Measurements from ENCODE around the gene INTS4.
"Not testable (repeated sequence)": the region's sequence is repeated elsewhere in the genome, so short reads cannot be mapped to it uniquely, and the experiment has no call there.

The INTS4 gene

DNA sequence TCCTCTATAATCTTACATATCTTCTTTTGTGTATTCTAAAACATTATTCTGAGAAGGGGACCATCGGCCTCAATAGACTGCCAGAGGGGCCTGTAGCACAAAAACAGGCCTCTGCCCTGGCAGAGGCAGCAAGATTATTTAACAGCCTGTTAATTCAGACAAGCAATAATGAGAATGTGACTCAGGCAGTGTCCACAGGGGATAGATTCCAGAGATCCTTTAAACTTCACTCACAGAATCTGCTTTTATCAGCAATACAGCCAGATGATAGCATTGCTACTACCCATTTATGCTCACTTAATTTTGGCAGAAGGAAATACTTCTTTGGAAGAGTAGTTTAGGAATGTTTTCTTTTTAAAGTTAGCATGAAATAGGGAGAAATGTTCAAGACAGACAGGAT lies 128.7 kb downstream of the INTS4 start:
- Histone ChIP-seq H3K4me1 (ENCODE audit: control insufficient read depth in 1 of 2, insufficient read depth in 1 of 2, low read depth in 1 of 2, low read length in 1 of 2) (no peaks in the 10 kb centered on the region), H3K27me3 (no peaks in the 10 kb centered on the region), H3K9me3 (no peaks in the 10 kb centered on the region), H3K27ac (no peak overlapping the region), H3K4me3 (ENCODE audit: low read depth in 1 of 2, low read length in 1 of 2) (no peak overlapping the region), H3K36me3 (peaks cover 4% of the 10 kb centered on the region)
- TF ChIP-seq, protein P1, sequence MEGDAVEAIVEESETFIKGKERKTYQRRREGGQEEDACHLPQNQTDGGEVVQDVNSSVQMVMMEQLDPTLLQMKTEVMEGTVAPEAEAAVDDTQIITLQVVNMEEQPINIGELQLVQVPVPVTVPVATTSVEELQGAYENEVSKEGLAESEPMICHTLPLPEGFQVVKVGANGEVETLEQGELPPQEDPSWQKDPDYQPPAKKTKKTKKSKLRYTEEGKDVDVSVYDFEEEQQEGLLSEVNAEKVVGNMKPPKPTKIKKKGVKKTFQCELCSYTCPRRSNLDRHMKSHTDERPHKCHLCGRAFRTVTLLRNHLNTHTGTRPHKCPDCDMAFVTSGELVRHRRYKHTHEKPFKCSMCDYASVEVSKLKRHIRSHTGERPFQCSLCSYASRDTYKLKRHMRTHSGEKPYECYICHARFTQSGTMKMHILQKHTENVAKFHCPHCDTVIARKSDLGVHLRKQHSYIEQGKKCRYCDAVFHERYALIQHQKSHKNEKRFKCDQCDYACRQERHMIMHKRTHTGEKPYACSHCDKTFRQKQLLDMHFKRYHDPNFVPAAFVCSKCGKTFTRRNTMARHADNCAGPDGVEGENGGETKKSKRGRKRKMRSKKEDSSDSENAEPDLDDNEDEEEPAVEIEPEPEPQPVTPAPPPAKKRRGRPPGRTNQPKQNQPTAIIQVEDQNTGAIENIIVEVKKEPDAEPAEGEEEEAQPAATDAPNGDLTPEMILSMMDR (IDR thresholded peaks at IDR 0.05) = no peak

DNA sequence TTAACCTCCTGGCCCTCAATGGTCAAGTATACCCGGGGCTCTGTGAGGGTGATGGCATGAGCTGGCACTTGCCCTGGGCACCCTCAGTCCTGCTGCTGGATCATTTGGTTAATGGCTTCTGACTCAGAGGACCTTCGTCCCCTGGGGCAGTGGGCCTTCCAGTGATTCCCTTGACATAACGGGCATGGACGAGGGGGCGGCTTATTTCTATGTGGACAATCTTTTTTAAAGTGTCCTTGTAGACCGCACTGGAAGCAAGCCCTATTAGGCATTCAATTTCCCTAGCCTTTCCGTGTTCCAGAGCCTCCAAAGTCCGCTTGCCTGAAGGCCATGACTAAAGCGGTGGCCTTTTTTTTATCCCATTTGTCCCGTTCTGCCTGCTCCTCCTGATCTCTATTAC lies 133.0 kb downstream of the INTS4 start:
- H3K9me3 ChIP-seq; H3K4me1 ChIP-seq (ENCODE audit: control insufficient read depth in 1 of 2, insufficient read depth in 1 of 2, low read depth in 1 of 2, low read length in 1 of 2); H3K27me3 ChIP-seq; H3K36me3 ChIP-seq; H3K27ac ChIP-seq; H3K4me3 ChIP-seq (ENCODE audit: low read depth in 1 of 2, low read length in 1 of 2): not testable (repeated sequence)

DNA sequence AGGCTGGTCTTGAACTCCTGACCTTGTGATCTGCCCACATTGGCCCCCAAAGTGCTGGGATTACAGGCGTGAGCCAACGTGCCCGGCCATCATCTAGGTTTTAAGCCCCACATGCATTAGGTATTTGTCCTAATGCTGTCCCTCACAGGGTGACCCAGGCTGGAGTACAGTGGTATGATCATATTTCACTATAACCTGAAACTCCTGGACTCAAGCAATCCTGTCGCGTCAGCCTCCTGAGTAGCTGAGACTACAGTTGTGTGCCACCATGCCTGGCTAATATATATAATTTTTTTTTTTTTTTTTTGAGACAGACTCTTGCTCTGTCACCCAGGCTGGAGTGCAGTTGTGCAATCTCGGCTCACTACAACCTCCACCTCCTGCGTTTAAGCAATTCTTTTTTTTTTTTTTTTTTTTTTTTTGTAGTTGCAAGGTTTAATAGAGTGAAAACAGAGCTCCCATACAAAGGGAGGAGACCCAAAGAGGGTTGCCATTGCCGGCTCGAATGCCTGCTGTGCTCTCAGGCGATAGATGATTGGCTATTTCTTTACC lies 136.5 kb downstream of the INTS4 start:
- H3K27ac ChIP-seq; H3K4me3 ChIP-seq (ENCODE audit: low read depth in 1 of 2, low read length in 1 of 2); H3K36me3 ChIP-seq; H3K9me3 ChIP-seq; H3K4me1 ChIP-seq (ENCODE audit: control insufficient read depth in 1 of 2, insufficient read depth in 1 of 2, low read depth in 1 of 2, low read length in 1 of 2); H3K27me3 ChIP-seq: not testable (repeated sequence)

DNA sequence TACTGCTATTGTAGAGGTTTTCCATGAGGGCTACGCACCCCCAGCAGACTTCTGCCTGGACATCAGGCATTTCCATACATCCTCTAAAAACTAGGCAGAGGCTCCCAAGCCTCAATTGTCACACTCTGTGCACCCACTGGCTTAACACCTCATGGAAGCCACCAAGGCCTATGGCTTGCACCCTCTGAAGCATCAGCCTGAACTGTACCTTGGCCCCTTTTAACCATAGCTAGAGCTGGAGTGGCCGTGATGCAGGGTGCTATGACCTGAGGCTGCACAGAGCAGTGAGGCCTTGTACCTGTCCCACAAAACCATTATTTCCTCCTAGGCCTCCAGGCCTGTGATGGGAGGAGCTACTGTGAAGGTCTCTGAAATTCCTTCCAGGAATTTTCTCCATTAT lies 139.6 kb downstream of the INTS4 start:
- Histone ChIP-seq H3K27ac (no peak overlapping the region), H3K4me3 (ENCODE audit: low read depth in 1 of 2, low read length in 1 of 2) (no peak overlapping the region), H3K27me3 (no peaks in the 10 kb centered on the region), H3K36me3 (no peaks in the 10 kb centered on the region), H3K9me3 (peaks cover 7% of the 10 kb centered on the region), H3K4me1 (ENCODE audit: control insufficient read depth in 1 of 2, insufficient read depth in 1 of 2, low read depth in 1 of 2, low read length in 1 of 2) (no peaks in the 10 kb centered on the region)
- TF ChIP-seq, protein P1 (IDR thresholded peaks at IDR 0.05) = no peak

DNA sequence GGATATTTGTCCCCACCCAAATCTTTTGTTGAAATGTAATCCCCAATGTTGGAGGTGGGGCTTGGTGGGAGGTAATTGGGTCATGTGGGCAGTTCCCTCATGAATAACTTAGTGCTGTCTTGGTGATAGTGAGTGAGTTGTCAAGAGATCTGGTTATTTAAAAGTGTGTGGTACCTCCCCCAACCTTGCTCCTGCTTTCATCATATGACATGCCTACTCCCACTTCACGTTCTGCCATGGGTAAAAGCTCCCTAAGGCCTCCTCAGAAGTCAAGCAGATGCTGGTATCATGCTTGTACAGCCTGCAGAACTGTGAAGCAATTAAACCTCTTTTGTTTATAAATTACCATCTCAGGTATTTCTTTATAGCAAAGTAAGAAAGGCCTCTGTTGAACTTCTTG lies 143.0 kb downstream of the INTS4 start:
- no peaks in the 10 kb centered on the region for H3K36me3 ChIP-seq
- no peaks in the 10 kb centered on the region for H3K4me1 ChIP-seq (ENCODE audit: control insufficient read depth in 1 of 2, insufficient read depth in 1 of 2, low read depth in 1 of 2, low read length in 1 of 2)

DNA sequence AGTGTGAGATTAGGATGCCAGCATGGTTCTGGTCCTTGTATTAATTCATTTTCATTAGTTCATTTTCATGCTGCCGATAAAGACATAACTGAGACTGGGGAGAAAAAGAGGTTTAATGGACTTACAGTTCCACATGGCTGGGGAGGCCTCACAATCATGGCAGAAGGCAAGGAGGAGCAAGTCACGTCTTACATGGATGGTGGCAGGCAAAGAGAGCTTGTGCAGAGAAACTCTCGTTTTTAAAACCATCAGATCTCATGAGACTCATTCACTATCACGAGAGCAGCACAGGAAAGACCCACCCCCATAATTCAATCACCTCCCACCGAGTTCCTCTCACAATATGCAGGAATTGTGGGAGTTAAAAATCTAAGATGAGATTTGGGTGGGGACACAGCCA lies 150.8 kb downstream of the INTS4 start:
- not testable (repeated sequence) for H3K27ac ChIP-seq; H3K4me3 ChIP-seq (ENCODE audit: low read depth in 1 of 2, low read length in 1 of 2); H3K4me1 ChIP-seq (ENCODE audit: control insufficient read depth in 1 of 2, insufficient read depth in 1 of 2, low read depth in 1 of 2, low read length in 1 of 2); H3K36me3 ChIP-seq; H3K9me3 ChIP-seq; H3K27me3 ChIP-seq

More for the DNA sequence above, 143.0 kb downstream of the INTS4 start:
- H3K27me3 ChIP-seq = no peaks in the 10 kb centered on the region
- no peak overlapping the region for H3K4me3 ChIP-seq (ENCODE audit: low read depth in 1 of 2, low read length in 1 of 2)
- TF ChIP-seq, protein P1 (IDR thresholded peaks at IDR 0.05) = no peak
- H3K27ac ChIP-seq = no peak overlapping the region
- H3K9me3 ChIP-seq = peaks cover 7% of the 10 kb centered on the region

DNA sequence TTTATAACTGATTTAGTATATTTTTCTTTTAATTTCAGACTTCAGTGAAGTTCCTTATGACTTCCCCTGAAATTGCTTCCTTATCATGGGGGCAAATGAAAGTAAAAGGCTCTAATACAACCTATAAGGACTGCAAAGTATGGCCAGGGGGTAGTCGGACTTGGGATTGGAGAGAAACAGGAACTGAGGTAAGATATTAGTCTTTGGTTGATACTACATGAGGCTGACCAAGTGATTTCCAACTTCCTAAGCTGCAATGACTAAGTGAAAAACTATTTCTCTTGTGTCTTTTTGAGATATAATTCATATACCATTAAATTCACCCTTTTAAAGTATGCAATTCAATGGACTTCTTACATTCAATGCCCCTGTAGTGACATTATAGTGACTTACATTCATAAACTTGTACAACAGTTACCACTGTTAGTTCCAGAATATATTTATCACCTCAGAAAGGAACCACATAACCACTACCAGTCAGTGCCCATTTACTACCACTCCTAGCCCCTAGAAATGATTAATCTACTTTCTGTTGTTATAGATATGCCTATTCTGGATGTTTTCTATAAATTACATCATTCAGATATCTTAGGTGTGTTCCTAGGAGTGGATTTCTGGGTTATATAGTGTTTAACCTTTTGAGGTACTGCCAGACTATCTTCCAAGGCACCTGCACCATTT lies 151.9 kb downstream of the INTS4 start:
- Histone ChIP-seq H3K9me3 (no peaks in the 10 kb centered on the region), H3K27me3 (no peaks in the 10 kb centered on the region), H3K27ac (peak overlapping the region; percentile 56), H3K36me3 (no peaks in the 10 kb centered on the region), H3K4me3 (ENCODE audit: low read depth in 1 of 2, low read length in 1 of 2) (no peak overlapping the region), H3K4me1 (ENCODE audit: control insufficient read depth in 1 of 2, insufficient read depth in 1 of 2, low read depth in 1 of 2, low read length in 1 of 2) (peaks cover 0 to 7% of the 10 kb centered on the region in 2 experiments)
- TF ChIP-seq, protein P1 (IDR thresholded peaks at IDR 0.05) = no peak

Data from neutrophil (primary cell).